SK-N-SH treated with all-trans-retinoic acid at 6 μM for 48 hours (cell line): ENCODE results near the gene PHLDA2.

Source experiments
- BACH2 ChIP-seq: fragments of 250-450 bp; sonication (Bioruptor Pico); IDR thresholded peaks from 2 replicates; pipeline ENCODE4 v1.9.0; 2021; ENCODE audit warnings: mild to moderate bottlenecking, borderline replicate concordance
- ZNF565 ChIP-seq: fragments of 450-650 bp; formaldehyde crosslinking; conservative IDR thresholded peaks from 2 replicates; pipeline ENCODE4 v1.5.0; 2020; ENCODE audit warnings: low read depth, mild to moderate bottlenecking, moderate library complexity

DNA sequence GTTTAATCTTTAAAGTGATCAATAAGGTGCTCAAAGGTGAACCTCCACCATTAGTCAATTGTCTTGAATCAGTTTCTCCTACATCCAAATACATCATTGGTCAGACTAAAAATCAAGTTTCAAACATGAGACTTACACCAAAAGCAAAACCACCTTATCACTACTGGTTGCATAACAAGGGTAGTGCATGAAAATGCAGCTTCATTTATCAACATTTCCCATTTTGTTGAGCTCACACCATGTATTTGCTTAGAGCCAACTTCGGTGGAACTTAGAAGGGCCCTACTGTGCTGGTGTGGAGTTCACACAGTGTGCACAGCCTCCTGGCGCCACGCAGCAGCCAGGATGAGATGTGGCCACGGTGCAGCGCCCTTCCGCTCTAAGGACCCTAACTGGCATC, 23.1 kb upstream of the PHLDA2 start:
- no peak for TF ChIP-seq BACH2 (CRISPR knock-in tag)
- TF ChIP-seq ZNF565 = no peak
